HG02642 (cell line): Measurements from ENCODE around the gene HEPN1.
"Not testable (repeated sequence)": the region's sequence is repeated elsewhere in the genome, so short reads cannot be mapped to it uniquely, and the experiment has no call there.

Experiments
- ATAC-seq: cut with Tn5 transposase; IDR thresholded peaks from one replicate; pipeline ENCODE4 v1.9.1; 2021; ENCODE audit warnings: mild to moderate bottlenecking; ENCODE audit not compliant: unreplicated experiment, poor library complexity

The HEPN1 gene

GRCh38 chr11:124938206-124938765, 19.2 kb downstream of the HEPN1 start:
- ATAC-seq = no peak

GRCh38 chr11:124938970-124939369, 19.9 kb downstream of the HEPN1 start:
- no peak for ATAC-seq

- no peak for ATAC-seq
Measured at GRCh38 chr11:124941703-124942102, 22.7 kb downstream of the HEPN1 start.

- ATAC-seq = no peak
Measured at GRCh38 chr11:124942466-124943253, 23.6 kb downstream of the HEPN1 start.

GRCh38 chr11:124943254-124943616, 24.2 kb downstream of the HEPN1 start:
- ATAC-seq = no peak

- ATAC-seq = no peak
Measured at GRCh38 chr11:124943741-124944140, 24.7 kb downstream of the HEPN1 start.

GRCh38 chr11:124944565-124944964, 25.5 kb downstream of the HEPN1 start:
- no peak for ATAC-seq

- no peak for ATAC-seq
Measured at GRCh38 chr11:124945826-124946225, 26.8 kb downstream of the HEPN1 start.

- ATAC-seq = no peak
Measured at GRCh38 chr11:124946735-124947141, 27.7 kb downstream of the HEPN1 start.

GRCh38 chr11:124950601-124951330, 31.7 kb downstream of the HEPN1 start:
- no peak for ATAC-seq

GRCh38 chr11:124951341-124951740, 32.3 kb downstream of the HEPN1 start:
- ATAC-seq = no peak

GRCh38 chr11:124953753-124954589, 34.9 kb downstream of the HEPN1 start, which contains the start of gene CCDC15:
TSS of gene CCDC15 (plus strand) at chr11:124954202. CDS start at chr11:124954733, 531 bp downstream.
- ATAC-seq = peak; percentile 100

- ATAC-seq = no peak
Measured at GRCh38 chr11:124954590-124954955, 35.5 kb downstream of the HEPN1 start.

GRCh38 chr11:124955035-124955434, 36.0 kb downstream of the HEPN1 start:
- ATAC-seq = no peak

- ATAC-seq = peak; percentile 81
Measured at GRCh38 chr11:124961972-124962609, 43.0 kb downstream of the HEPN1 start.

GRCh38 chr11:124968197-124968596, 49.1 kb downstream of the HEPN1 start:
- ATAC-seq = not testable (repeated sequence)
